ENCODE results near the gene FSIP1. TPM values are rescaled to one million over a fixed set of nuclear protein-coding genes. Genes with fewer than 3 reads are reported as not detected.
A peak's percentile ranks its signal among the peaks of the same experiment; 100 is the strongest.

The FSIP1 gene
- total RNA-seq, 1 donor from 2014 or later, result 0.54 TPM

DNA sequence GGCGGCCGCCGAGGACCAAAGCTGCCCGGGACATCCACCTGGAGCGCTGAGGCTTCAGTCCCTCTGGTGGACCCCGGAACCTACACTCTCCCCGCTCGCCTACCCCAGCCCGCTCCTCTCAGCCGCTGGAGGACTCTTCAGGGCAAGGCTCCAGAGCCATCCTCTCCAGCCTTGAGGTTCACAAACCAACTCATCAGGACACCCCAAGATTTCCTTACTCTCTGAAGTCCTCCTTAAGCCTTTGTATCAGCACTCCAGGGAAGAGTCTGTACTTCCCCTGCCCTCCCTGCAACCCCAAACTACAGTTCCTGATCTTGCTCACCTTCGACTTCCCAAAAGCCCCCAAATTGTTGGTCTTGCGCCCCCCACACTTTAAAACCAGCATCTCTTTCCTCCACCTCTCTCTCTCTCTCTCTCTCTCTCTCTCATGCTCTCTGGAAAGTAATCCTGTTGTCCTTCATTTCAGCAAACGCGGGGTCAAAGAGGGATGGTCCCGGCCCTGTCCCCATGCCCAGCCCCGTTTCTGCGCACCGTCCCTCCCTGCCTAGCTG is 201.3 kb downstream of the FSIP1 start:
- H3K4me1 Mint-ChIP-seq (ENCODE audit: unreplicated experiment), result peaks cover 67% of the 10 kb centered on the region
- H3K27me3 Mint-ChIP-seq (ENCODE audit: unreplicated experiment), result no peaks in the 10 kb centered on the region

GRCh38 chr15:39580485-39581241 is 202.0 kb downstream of the FSIP1 start, which contains the start of gene THBS1:
TSS of gene THBS1 (plus strand) at chr15:39581079. CDS start at chr15:39581858, 779 bp downstream.
- Mint-ChIP-seq H3K27ac (ENCODE audit: unreplicated experiment) (peak within 1 kb of the TSS; percentile 95), H3K4me3 (ENCODE audit: unreplicated experiment) (peak within 1 kb of the TSS; percentile 97), H3K36me3 (ENCODE audit: unreplicated experiment) (peaks cover 40% of the 10 kb centered on the region), H3K4me1 (ENCODE audit: unreplicated experiment) (peaks cover 61% of the 10 kb centered on the region), H3K27me3 (ENCODE audit: unreplicated experiment) (no peaks in the 10 kb centered on the region), H3K9me3 (ENCODE audit: unreplicated experiment) (no peaks in the 10 kb centered on the region)
- peak; percentile 45 for TF ChIP-seq CTCF (IDR thresholded peaks at IDR 0.05)
- DNase-seq (ENCODE audit: extremely low spot score, unreplicated experiment), result peak; percentile 97

More for the DNA sequence above, 201.3 kb downstream of the FSIP1 start:
- DNase-seq (ENCODE audit: extremely low spot score, unreplicated experiment), result no peak
- no peak for TF ChIP-seq CTCF (IDR thresholded peaks at IDR 0.05)
- Mint-ChIP-seq H3K4me3 (ENCODE audit: unreplicated experiment) (peak overlapping the region; percentile 97), H3K36me3 (ENCODE audit: unreplicated experiment) (peaks cover 47% of the 10 kb centered on the region), H3K9me3 (ENCODE audit: unreplicated experiment) (no peaks in the 10 kb centered on the region), H3K27ac (ENCODE audit: unreplicated experiment) (peak overlapping the region; percentile 84)

DNA sequence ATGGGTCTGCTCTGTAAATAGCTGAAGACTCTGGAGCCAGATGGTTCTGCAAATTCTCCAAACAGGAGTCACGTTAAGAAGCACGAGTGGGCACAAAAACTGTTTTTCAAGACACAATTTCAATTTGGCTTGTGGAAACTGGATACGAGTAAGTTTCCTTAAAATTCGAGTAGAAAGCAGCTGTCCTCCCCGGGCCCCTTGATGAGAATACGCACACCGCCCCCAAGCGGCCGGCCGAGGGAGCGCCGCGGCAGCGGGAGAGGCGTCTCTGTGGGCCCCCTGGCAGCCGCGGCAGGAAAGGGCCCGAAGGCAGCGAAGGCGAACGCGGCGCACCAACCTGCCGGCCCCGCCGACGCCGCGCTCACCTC is 202.5 kb downstream of the FSIP1 start:
- peak; percentile 99 for TF ChIP-seq CTCF (IDR thresholded peaks at IDR 0.05)
- Mint-ChIP-seq H3K36me3 (ENCODE audit: unreplicated experiment) (peaks cover 35% of the 10 kb centered on the region), H3K4me3 (ENCODE audit: unreplicated experiment) (peak overlapping the region; percentile 97), H3K4me1 (ENCODE audit: unreplicated experiment) (peaks cover 55% of the 10 kb centered on the region), H3K27me3 (ENCODE audit: unreplicated experiment) (no peaks in the 10 kb centered on the region), H3K27ac (ENCODE audit: unreplicated experiment) (peak overlapping the region; percentile 95), H3K9me3 (ENCODE audit: unreplicated experiment) (no peaks in the 10 kb centered on the region)
- DNase-seq (ENCODE audit: extremely low spot score, unreplicated experiment), result peak; percentile 98

DNA sequence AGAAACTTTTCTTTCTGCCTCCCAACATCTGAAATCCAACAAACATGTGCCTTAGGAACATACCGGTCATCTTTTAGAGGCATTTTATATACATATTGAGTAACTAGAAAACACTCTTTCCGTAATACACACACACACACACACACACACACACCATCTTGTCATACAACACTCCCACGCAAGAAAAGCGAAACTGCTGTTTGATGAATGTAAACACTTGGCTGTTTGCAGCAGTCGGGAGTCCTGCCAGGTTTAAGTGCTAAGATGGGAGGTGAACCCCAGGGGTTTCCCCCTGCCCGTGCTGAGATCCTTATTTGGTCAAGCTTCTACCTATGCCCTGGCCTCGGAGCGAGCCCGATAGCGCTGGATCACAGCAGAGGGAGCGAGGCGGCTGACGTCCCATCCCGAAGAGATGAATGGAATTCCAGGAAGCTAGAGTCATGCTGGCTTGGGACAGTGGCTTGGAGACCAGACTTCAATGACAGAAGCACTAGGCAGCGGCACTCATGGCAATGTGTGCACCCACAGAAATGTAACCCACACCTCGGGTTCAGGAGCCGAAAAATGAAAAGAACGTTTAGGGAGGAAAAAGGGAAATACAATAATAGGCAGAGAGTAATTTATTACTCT is 203.0 kb downstream of the FSIP1 start:
- Mint-ChIP-seq H3K4me3 (ENCODE audit: unreplicated experiment) (peak overlapping the region; percentile 97), H3K36me3 (ENCODE audit: unreplicated experiment) (peaks cover 30% of the 10 kb centered on the region), H3K27ac (ENCODE audit: unreplicated experiment) (peak overlapping the region; percentile 95), H3K27me3 (ENCODE audit: unreplicated experiment) (no peaks in the 10 kb centered on the region), H3K9me3 (ENCODE audit: unreplicated experiment) (no peaks in the 10 kb centered on the region), H3K4me1 (ENCODE audit: unreplicated experiment) (peaks cover 50% of the 10 kb centered on the region)
- no peak for DNase-seq (ENCODE audit: extremely low spot score, unreplicated experiment)
- no peak for TF ChIP-seq CTCF (IDR thresholded peaks at IDR 0.05)

All from osteocyte (in vitro differentiated cells).